ENCODE measurements around the gene LAMTOR2.

LAMTOR2 gene

GRCh38 chr1:156099282-156099681, 44.7 kb downstream of the LAMTOR2 start:
- no peak for DNase-seq

DNA sequence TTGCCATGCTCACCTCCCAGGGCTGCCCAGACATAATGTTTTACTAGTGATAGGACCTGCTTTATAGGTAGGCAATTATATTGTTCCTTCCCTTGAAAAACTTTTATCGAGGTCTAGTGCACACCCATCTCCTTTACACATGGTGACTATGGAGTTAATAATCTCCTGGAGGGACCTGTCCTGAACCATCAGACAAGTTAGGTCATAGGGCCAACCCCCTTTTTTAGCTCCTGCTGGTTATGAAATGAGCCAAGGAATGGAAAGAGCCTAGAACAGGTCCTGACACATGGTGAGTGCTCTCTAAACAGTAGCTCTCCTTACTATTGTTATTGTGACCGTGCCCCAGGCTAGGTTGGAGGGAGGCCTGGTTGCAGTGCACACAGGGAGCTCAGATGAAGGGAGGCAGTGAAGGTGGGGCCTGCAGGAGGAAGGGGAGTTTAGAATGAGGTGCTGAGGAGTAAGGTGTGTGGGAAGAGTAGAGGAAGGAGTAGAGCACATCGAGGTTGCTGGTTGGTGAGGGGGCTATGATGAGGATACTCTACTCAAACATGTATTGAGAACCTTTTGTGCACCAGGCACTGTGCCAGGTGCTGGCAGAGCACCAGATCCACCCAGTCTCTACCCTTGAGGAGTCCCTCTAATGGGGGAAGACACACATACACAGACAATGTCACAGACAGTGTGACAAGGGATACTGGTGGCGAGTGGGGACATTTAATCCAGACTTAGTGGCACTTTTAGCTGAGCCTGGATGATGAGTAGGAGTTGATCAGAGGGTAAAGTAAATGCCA, 45.8 kb downstream of the LAMTOR2 start:
- DNase-seq = no peak

GRCh38 chr1:156101880-156102279, 47.3 kb downstream of the LAMTOR2 start:
- no peak for DNase-seq

- DNase-seq = no peak
Measured at GRCh38 chr1:156102633-156103511, 48.3 kb downstream of the LAMTOR2 start.

- no peak for DNase-seq
Measured at GRCh38 chr1:156103521-156103947, 49.0 kb downstream of the LAMTOR2 start.

- DNase-seq = no peak
Measured at GRCh38 chr1:156104065-156104810, 49.7 kb downstream of the LAMTOR2 start.

DNA sequence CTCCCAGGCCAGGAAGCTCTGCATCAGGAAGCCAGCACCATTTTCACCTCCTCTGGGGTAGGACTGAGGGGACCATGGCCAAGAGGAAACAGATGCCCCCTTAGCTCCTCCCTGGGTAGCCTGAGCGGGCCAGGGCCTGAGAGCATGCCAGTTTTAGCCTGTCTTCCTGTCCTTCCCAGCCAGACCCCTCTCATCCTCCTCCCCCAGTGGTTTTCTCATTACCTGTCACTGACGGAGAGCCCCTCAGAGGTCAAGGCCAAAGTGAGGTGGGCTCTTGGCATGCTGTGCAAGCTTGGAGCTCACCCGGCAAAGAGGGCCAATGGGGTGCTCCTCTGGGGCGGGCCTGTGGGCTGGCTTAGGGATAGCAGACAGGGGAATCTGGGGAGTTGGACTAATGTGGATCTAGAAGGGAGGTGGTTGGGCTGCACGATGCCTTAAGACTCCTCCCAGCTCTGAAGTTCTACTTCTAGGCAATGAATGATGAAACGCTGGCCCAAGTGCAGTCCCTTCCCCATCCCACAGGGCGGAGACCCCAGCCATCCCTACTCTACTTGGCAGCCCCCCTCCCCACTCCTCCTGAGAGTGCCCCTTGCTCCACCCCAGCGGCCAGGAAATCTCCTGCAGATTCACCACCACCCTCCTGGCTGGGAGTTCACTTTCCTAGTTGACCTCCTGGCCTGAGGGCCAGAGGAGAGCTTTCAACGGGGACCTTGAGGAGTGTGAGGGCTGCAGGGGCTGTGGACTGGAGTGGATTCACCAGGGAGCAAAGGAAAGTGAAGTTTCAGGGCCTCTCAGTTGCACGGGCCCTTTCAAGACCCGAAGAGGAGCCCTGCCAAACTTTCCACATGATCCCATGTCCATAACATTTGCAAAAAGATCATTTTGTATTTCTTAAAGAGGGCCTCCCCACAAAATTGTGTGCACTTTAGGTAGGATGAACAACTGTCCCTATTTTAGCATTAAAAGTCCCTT, 50.6 kb downstream of the LAMTOR2 start:
- DNase-seq = no peak

- DNase-seq = no peak
Measured at GRCh38 chr1:156106624-156107488, 52.3 kb downstream of the LAMTOR2 start.

DNA sequence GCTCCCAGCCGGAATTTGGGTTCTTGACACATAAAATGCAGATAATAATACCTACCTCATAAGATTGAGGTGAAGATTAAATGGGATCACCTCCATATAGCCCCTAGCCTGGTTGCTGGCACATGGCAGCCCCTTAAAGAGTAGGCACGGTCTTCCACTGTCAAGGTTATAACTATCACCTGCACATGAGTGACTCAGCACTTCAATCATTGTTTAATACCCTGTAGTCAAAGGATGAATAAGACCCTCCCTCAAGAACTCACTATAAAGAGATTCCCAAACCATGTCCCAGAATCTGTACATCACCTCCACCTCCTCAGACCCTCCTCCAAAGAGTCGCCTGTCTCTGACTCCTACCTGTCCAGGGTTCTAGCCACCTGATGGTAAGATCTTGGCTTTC, 53.5 kb downstream of the LAMTOR2 start:
- no peak for DNase-seq

Measured in midbrain (tissue), 1 donor.